ENCODE results near the gene SUGP2. TPM values are rescaled to one million over a fixed set of nuclear protein-coding genes. Genes with fewer than 3 reads are reported as not detected.

Gene SUGP2
- total and polyA plus RNA-seq, 9 of the 15 experiments (the other 6 are each of a cell fraction or from before 2014, with no cell fraction given), result 13.1 to 101 (median 63.1) TPM

DNA sequence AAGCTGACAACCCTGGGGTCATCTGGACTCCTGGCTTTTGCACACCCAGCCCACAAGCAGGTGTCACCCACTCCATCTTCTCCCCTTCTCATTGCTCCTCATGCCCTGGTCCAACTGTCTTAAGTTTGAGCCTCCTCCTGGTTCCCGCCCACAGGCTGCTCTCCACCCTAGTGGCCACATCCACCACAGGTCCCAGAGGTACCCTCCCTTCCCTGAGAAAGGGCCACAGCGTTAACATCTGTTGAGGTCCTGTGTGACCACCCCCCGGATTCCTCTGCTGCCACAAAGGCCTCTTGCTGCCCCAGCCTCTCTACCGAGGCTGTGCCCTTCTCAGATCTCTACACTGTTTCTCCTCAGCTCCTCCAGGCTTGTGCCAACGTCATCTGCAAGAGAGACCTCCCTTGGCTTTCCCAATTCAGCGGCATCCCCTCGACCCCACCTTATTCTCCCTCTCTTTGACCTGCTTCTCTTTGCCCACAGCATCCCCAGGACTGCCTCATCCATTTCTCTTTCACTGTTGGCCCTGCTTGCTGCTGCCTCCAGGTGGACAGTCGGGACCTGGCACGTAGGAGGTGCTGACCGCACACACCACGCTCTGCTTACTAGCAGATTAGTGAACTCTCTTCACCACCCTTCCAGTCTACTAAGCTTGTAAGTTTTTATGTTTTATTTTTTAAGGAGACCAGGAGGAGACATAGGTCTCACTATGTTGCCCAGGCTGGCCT, 33.3 kb downstream of the SUGP2 start (continued):
- TF ChIP-seq, protein P1, sequence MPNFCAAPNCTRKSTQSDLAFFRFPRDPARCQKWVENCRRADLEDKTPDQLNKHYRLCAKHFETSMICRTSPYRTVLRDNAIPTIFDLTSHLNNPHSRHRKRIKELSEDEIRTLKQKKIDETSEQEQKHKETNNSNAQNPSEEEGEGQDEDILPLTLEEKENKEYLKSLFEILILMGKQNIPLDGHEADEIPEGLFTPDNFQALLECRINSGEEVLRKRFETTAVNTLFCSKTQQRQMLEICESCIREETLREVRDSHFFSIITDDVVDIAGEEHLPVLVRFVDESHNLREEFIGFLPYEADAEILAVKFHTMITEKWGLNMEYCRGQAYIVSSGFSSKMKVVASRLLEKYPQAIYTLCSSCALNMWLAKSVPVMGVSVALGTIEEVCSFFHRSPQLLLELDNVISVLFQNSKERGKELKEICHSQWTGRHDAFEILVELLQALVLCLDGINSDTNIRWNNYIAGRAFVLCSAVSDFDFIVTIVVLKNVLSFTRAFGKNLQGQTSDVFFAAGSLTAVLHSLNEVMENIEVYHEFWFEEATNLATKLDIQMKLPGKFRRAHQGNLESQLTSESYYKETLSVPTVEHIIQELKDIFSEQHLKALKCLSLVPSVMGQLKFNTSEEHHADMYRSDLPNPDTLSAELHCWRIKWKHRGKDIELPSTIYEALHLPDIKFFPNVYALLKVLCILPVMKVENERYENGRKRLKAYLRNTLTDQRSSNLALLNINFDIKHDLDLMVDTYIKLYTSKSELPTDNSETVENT (CRISPR knock-in tag; IDR thresholded peaks at IDR 0.05), result no peak
- TF ChIP-seq RFX5 (IDR thresholded peaks at IDR 0.05; ENCODE audit: low read depth, low read length), result no peak

DNA sequence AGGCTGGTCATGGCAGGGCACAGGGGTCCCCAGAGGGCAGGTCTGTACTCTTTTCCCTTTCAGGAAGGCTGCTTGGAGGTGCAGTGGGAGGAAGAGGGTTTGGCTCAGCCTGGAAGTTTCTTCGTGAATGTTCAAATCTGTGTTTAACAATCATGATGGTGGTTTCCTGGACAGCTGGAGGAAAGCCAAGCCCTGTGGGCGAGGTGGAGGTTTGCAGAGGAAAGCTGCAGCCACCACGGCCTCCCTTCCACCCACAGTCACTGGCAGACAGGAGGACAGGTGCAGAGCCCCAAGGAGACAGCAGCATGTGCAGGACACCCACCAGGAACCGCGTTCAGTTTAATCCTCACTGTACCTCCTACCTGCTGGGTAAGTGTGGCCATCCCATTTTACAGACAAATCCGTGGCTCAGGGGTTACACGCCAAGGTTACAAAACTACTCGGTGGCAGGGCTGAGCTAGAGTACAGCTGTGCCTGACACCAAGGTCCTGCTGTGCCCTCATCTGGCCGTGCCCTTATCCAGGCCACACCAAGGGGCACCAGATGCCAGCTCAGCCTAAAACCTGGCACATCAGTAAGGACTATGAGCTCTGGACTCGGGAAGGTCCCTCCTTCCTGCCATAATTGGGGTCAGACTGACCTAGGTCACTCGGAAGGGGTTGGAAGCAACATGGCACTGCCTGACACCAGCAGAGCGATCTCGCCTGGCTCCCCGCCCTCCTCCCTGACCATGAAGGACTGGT, 34.1 kb downstream of the SUGP2 start:
- FAIRE-seq, result no peak
- ChIA-PET CTCF (ENCODE audit: low intra/inter-chr PET ratio) (no interaction called here), POLR2A (interaction anchor here (0.5 to 1.6 kb wide), 9 partner anchors 11 to 678 kb away, joined by 3 to 7 read pairs (median 3); no protein-coding TSS in a partner anchor)

More for the DNA sequence above, 34.1 kb downstream of the SUGP2 start:
- Histone ChIP-seq H3K9me1 (ENCODE audit: control insufficient read depth, insufficient read depth, low read length) (peaks cover 4% of the 10 kb centered on the region), H3K36me3 (ENCODE audit: control insufficient read depth, insufficient read depth, low read length) (peaks cover 93% of the 10 kb centered on the region; the same call in 2 of the 3 replicates), H3K27ac (ENCODE audit: extremely low read depth, low read depth, low read length) (no peak overlapping the region), H3K4me1 (replicated peaks in 1 of 2; ENCODE audit: control insufficient read depth in 2 of 2, insufficient read depth in 2 of 2, low read length in 2 of 2) (no peaks in the 10 kb centered on the region), H3K4me2 (ENCODE audit: insufficient read depth, low read length) (no peak overlapping the region), H4K20me1 (replicated peaks; ENCODE audit: control insufficient read depth, insufficient read depth, low read length) (peaks cover 3% of the 10 kb centered on the region; the same call in 1 of the 2 replicates), H3K4me3 (no peak overlapping the region), H3K79me2 (ENCODE audit: control insufficient read depth, insufficient read depth, low read length) (no peaks in the 10 kb centered on the region), H3K9ac (ENCODE audit: insufficient read depth in 1 of 2, low read depth in 2 of 2, low read length in 2 of 2) (peak overlapping the region in 1 of 2 experiments; percentile 8; a peak in 1 of 4 replicates), H2AFZ (ENCODE audit: low read depth, low read length) (no peak overlapping the region), H3K9me3 (replicated peaks; ENCODE audit: control insufficient read depth, insufficient read depth, low read depth, low read length) (no peaks in the 10 kb centered on the region), H3K27me3 (ENCODE audit: control insufficient read depth in 2 of 2, insufficient read depth in 2 of 2, low read length in 2 of 2) (no peaks in the 10 kb centered on the region)
- BruUV-seq (replicated peaks), result no TSS peak
- ATAC-seq (no peak), DNase-seq (ENCODE audit: extremely low read depth in 1 of 4, low spot score in 3 of 4) (no peak)
- intact Hi-C loops (cut with micrococcal nuclease) (loop anchor here (5.0 kb wide), 1 partner anchor 138 kb away; the partner anchor contains the start of gene TMEM161A), in situ Hi-C loops (cut with MboI) (no loop called here)
- 83% methylated on average over 13 of the region's 14 CpGs for WGBS (ENCODE audit: insufficient coverage, low coverage, missing lambda C conversion rate)
- 0 out of 2 replicates have a peak, but pooled peaks have one; percentile 34 for TF ChIP-seq POLR2G (IDR thresholded peaks at IDR 0.05; ENCODE audit: low read depth, low read length)
- TF ChIP-seq HSF4 (CRISPR knock-in tag; IDR thresholded peaks at IDR 0.05; ENCODE audit: borderline replicate concordance), result no peak

All from K562 (cell line).